COR-L47 (cell line): Measurements from ENCODE around the gene TRPV5.
"Not testable (repeated sequence)": the region's sequence is repeated elsewhere in the genome, so short reads cannot be mapped to it uniquely, and the experiment has no call there.

Experiments used
- DNase-seq: peaks from one replicate; lab custom pipeline; 2025; lab: John Stamatoyannopoulos, UW

Gene TRPV5

DNA sequence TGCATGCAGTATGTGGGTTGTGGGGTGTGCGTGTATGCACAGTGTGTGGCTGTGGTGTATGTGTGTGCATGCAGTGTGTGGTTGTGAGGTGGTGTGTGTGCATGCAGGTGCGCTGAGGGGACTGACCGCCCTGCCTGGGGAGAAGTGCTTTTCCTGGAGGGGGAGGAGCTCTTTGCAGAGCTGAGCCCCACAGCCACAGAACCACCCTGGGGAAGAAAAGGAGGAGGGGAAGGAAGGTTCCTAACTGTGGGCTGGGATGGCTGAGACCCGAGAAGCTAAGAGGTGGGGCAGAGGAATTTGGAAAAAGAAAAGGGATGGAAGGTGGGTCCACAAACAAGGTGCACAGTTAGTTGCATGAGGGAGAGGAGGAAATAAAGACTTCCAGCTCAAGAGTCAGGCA, at the start of gene TRPV5:
Gene TRPV5, minus strand, starts transcription at position 123 of the 400 bp plus-strand sequence. CDS start 287 bp downstream, outside the sequence.
- DNase-seq: no peak

DNA sequence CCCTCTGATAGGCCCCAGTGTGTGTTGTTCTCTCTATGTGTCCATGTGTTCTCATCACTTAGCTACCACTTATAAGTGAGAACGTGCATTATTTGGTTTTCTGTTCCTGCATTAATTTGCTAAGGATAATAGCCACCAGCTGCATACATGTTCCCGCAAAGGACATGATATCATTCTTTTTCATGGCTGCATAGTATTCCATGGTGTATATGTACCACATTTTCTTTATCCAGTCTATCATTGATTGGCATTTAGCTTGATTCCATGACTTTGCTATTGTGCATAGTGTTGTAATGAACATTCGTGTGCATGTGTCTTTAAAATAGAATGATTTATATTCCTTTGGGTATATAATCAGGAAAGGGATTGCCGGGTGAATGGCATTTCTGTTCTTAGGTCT, 44.9 kb upstream of the TRPV5 start:
- not testable (repeated sequence) for DNase-seq

DNA sequence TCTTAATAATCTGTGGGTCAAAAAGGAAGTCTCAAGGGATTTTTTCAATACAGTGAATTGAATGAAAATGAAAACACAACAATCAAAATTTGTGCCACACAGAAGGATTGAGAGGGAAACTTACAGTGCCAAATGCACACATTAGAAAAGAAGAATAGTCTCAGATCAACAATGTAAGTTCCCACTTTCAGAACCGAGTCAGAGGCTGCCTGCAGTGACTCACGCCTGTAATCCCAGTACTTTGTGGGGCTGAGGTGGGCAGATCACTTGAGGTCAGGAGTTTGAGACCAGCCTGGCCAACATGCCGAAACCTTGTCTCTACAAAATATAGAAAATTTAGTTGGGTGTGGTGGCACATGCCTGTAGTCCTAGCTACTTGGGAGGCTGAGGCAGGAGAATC, 41.1 kb upstream of the TRPV5 start:
- DNase-seq: no peak

DNA sequence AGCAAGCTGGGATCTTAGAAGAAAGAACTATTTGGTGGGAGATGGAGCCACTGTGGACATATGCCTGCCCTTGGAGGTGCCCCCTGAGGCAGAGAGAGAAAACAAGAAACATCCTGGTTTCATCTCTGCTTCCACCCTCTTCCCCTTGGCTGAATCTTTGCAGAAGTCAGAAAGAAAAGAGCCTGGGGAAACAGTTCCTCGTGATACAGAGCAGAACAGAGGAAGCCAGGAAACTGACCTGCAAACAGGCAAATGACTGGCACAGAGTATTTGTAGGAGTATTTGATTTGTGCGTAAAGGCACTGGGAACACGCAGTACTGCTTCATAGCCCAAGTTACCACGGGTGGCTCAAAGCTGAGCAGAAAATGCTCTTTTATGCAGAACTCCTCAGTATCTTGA, 35.6 kb upstream of the TRPV5 start:
- no peak for DNase-seq

DNA sequence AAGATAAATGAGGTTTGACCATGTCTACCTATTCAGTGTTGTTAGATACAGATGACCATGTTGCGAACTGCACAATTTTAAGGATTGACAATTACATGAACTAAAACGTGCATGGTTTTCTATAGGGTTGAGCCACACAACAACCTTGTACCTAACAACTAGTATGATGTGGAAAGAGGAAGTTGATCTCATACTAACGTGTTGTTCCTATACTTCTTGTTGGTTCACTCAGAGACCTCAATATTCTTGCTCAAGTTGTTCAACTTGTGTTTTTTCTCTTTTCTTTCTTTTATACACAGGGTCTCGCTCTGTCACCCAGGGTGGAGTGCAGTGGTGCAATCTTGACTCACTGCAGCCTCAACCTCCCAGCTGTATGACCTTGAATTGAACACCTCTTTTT, 34.7 kb upstream of the TRPV5 start:
- no peak for DNase-seq

DNA sequence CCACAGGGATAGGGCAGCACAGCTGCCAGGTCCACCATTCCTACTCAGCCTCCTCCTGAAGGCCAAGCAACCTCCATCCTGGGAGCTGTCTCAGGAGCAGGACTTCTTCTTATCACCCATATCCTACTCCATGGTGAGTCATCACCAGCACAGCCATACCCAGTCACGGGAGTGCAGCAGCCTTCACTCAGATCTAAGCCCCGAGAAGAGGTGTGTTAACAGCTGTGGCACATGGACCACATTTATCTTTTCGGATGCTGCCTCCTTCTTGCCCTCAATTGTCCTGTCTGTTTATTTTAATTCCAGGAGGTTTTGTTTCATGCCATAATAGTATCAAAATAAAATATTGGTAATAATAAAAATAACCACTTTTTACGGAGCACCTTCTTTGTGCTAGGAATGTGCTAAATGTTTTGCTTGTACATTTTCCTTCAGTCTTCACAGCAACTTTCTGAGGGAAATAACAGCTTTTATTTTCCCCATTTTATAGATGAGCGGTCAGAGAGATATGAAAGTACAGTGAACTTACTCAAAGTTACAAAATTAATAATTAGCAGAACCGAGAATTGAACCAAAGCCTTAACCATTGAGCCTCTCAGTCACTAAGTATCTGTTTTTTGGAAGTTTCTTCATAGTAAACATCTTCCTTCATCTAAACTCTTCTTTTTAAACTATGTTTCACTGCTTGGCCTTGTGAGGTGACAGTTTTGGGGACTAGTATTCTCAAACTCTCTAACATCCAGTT, 31.1 kb upstream of the TRPV5 start:
- no peak for DNase-seq

DNA sequence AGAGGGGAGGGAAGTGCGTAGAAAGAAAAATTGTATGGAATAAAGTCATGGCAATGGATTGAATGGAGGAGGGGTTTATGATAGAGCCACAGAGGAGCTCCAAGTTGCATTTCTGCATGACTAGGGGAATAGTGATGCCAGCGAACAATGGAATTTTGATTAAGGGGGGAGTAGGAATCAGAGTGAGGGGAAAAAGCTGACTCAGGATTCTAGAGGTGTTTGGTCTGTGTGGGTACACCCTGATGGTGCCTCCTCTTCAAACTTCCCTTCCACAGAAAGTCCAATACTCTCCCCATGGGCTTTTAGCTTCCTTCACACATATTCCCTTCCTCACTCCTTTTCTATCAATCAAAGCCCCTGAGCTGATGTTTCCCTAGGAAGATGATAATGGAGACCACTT, 30.4 kb upstream of the TRPV5 start:
- DNase-seq: no peak

DNA sequence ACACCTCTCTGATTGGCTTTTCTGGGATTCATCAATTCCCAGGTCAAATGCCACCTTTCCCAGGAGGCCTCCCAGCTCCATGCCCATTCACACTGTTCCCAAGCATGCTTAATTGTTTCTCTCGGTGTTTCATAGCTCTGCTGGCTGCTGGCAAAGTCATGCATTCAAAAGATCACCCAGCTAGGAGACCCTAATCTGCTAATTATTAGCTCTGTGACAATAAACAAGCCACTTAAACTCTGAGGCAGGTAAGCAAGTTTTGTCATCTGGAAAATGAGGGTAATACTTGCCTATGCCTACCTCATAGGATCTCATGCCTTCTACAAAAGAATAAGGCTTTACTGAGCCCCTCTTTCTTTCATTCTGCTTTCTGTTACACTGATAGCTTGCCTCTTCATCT, 29.4 kb upstream of the TRPV5 start:
- no peak for DNase-seq

DNA sequence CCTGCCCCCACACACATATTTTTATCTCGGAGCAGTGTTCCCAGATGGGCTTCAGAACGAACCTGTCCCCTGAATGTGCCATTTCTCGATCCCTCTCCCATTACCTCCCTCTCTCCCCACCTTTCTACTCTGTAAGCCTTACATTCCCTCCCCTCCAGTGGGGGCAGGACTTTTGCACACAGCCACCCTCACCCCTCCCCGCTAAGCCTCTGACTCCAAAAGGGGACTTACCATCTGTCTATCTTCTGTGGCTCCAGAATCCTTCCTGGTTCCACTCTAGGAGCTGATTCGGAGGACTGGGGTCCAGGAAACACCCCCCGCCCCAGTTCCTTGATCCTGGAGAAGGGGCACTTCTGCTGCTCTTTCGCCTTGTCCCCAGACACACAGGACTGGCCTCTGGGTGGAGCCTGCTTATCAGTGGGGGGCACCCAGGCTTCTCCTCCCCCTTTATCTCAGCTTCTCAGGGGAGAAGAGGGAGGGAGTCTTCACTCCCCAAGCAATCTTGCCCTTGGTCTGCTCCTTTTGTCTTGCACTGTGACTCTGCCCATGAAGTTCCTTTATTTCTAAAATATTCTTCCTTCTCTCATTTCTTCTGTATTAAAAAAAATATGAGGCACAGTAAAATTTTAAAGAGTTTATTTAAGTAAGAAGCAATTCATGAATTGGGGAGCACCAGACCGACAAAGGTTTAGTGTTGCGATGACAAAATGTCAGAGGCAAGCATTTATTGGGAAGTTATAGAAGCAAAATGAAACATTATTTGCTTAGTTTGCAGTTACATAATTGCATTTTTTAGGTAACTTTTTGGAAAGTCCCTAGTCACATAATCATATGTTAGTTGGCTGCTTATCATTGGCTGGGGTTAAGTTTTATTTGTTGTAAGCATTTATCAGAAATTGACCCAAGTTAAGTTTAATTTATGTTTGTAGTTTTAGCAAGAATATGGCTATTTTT, 28.7 kb upstream of the TRPV5 start, which contains the start of gene KEL:
Gene KEL, minus strand, starts transcription at position 391 of the 954 bp plus-strand sequence. Its CDS starts 157 bp downstream, at position 234.
- no peak for DNase-seq

DNA sequence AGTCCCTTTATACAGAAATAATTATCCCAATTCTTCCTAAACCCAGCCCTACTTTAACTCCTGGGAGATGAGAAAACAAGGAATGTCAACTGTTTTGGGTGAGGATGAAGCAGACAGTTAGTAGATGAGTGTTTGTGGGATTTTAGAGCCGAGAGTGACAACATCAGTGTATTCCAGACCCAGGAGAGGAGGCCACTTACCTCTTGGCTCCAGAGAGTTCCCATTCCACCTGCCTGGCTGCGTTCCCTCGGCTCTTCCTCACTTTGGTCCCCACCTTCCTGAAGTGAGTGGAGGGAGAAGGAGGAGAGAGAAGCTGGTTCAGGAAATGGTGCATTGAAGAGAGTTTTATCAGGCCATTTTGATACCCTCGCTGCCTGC, 28.0 kb upstream of the TRPV5 start:
- DNase-seq: no peak

DNA sequence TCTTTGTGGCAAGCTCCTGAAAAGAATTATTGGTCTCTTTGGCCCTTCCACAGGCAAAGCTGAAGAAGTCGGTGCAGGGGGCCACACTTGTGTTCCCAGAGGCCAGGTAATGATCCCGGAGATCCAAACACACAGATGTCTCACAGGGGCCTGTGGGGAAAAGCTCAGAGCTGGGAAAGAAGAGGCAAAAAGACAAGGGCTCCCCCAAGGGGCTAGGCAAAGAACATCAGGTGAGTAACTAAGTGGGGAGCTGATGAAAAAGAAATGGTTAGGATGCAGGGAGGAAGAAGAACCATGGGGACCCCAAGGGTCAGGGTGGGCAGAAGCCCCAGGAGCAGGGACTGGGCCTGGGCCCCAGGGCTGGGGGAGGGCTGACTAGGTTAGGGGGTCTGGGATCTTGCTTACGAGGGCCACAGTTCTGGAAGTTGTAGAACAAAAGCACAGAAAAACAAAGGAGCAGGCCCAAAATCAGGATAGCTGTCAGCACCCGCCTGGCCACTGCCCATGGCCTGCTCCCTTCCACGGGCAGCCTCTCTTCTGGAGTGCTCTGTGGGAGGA, 27.5 kb upstream of the TRPV5 start:
- DNase-seq: peak; percentile 6

DNA sequence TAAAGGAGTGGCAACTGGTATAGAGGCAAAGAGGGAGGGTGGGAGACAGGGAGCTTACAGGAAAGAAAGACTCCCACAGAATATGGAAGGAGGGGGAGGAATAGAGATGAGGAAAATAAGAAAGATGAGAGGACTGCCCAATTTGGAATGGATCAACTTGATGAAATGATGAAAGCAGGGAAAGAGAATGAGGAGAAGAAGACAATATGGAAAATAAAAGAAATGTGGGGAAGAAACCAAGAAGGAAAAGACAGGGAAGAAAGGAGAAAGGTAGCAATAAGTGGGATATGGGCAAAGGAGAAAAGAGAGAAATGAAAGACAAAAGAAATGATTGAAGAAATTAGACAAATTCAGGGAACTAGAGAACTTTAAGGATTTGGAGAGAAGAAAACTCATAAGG, 25.7 kb upstream of the TRPV5 start:
- no peak for DNase-seq

DNA sequence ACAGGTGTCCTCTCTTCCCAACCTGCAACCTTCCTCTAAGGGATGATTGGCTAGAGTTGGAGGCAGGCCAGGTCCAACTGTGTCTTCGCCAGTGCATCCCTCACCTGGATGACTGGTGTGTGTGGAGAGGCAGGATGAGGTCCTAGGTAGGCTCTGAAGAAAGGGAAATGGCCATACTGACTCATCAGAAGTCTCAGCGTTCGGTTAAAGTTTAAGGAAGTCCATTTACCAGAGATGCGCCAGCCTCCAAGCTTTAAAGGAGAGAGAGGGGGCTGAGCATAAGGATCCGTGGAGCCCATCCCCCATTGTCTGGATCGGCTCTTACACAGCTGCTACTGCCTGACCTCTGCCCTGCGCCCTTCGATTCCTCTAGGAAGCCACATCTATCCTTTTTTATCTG, 24.2 kb upstream of the TRPV5 start:
- no peak for DNase-seq

DNA sequence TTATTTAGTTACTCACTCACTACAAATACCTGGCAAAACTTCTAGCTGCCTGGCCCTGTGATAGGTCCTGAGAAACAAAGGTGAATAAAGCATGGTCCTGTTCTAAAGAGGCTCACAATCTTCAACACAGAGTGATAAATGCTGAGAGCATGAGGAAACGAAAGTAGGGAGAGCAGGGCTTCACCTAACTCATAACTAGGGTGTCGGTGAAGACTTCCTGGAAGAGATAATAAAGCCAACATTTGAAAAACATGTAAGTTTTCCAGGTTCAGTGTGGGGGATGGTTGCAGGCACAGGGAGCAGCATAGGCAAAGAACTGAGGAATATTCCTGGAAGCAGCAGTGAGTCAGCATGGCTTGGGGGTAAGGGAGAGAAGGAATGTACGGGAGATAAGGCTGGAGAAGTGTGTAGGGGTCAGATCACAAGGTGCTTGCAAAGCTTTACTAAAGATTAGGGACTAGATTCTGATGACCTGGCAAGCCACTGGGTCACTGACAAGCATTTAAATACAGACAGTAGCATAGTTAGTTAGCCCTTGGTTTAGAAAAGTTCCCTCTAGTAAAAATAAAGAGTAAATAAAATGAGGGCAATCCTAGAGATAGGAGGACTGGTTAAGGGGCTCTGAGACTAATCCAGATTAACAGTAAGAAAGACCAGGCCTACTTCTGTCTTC, 23.5 kb upstream of the TRPV5 start:
- DNase-seq: no peak

DNA sequence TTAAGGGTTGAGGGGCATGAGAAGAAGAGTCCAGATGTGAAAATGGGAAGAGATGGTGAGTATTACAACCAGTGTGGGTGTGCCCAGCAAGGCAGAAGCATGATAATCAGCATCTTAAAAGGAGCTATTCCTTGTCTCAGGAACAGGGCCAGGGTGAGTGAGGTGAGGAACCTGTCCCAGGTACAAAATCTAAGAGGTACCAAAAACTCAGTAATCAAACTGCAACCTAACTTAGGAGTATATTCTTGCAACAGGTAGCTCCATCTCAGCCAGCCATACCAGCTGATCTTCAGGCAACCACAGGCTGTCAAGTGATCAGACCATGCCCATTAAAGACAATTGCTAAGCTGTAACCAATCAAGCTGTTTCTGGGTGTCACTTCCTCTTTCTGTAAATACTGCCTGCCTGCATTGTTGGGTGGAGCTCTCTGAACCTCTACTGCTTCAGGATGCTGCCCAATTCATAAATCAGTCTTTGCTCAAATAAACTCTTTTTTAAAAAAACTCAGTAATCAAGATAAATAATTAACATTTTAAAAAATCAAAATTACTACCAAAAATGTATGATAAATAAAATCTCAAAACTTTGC, 21.2 kb upstream of the TRPV5 start:
- DNase-seq: no peak

DNA sequence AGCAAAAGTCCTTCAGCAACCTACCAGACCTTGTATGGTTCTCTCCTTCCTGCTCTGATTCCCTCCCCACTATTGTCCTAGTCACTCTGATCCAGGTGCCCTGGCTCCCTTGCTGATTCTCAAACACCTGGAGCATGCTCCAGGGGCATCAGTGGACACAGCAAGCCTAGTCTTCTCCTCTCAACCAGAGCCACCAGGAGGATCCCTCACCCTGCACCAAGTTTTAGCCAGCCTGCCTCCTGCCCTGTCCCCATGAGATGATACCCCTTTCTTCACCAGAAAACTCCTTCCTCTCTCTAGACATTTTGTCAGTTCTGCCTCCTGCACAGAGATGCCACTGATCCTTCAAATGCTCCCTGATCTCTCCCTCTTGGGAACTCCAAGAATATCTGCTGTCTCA, 16.7 kb upstream of the TRPV5 start:
- no peak for DNase-seq

DNA sequence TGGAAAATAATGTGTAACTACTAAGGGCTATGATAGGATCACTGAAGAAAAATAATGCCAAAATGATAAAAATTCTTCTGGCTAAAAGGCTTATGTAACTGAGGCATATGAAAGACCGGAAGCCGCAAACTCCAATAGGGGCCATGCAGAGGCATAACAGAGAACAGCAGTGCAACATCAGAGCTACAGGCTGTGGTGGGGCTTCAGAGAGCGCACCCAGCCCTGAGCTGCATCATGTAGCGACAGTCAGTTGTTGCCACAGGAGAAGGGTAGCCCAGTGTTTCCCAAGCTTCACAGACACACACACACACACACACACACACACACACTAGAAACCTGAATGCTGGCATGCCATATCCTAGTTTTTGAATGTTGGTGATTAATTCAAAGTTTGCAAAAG, 15.1 kb upstream of the TRPV5 start:
- DNase-seq: no peak

DNA sequence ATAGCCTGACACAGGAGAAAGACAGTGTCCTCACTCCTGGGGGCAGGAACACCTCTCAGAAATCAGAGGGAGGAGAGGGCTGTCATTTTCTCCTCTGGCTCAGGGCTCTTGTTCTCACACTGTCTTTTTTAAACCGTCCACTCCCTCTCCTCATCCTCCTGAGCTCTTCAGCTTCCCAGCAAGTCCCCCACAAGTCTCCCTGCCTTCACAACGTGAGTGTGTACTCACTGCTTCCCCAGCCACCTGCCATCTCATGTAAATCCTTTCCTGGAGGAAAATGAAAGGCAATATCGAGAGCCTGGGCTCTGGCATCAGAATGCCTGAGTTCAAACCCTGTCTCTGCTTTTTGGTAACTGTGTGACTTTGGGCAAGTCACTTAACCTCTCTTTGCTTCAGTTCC, 11.5 kb upstream of the TRPV5 start:
- no peak for DNase-seq

DNA sequence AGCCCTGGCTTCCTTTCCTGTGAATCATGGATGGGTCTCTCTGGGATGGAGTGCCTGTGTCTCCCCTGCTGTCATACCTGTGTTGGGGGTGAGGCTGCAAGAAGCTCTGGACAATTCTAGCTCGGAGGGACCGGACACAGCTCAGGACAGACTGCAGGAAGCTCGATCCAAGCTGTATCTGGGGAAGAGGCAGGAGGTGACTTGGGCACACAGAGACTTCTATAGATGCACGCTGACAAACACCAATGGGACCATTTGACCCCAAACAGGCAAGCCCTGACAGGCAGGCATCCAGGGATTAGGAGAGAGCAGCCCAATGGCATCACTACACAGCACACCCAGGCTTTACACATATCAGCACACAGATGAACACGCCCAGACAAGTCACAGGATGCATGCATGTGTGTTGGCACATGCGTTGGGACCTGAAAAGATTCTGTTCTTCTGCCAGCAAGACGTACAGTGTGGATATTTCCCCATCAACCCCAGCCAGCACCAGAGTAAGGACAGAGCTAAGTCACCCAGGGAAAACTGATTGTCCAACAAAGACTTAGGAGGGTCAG, 10.2 kb upstream of the TRPV5 start:
- DNase-seq: no peak

DNA sequence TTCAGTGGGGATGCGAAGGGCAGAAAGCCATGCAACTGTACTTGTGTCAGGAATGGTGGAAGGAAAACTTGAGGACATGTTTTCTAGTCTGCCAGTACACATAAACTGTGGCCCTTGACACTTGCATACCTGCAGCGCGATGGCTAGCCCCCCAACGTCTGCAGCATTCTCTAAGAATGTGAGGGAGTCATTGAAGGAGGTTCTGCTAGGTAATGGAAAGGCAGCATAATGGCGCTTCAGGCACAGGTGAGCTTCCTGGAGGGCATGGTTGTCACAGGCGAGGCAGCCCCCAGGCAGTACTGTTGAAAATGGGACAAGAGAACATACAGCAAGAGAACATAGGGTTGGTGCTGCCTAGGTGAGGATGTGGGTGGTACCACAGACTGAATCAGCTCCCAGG, 9.2 kb upstream of the TRPV5 start:
- no peak for DNase-seq

DNA sequence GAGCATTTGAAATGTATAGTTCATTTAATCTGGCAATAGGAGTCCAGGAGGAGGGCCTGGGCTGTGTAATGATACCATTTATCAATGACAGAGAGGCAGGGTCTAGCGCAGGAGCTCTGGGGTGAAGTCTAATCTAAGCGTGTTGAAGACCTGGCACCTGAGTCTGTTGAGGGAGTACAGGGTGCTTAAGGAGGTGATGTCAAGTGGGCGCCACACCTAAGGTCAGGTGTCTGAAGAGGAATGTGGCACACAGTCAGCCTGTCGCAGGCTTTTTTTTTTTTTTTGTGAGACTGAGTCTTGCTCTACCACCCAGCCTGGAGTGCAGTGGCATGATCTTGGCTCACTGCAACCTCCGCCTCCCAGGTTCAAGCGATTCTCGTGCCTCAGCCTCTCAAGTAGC, 8.0 kb upstream of the TRPV5 start:
- no peak for DNase-seq
